Activated effector memory CD4-positive, alpha-beta T cell treated with anti-CD3 and anti-CD28 coated beads, Interleukin-2, amount 50 U/mL, for 16 hours (primary cell): ENCODE results near the gene PLTP.
A peak's percentile ranks its signal among the peaks of the same experiment; 100 is the strongest.

Source experiments
- DNase-seq: peaks from one replicate; pipeline ENCODE4 v3.0.0-alpha.2; 2020

The PLTP gene

DNA sequence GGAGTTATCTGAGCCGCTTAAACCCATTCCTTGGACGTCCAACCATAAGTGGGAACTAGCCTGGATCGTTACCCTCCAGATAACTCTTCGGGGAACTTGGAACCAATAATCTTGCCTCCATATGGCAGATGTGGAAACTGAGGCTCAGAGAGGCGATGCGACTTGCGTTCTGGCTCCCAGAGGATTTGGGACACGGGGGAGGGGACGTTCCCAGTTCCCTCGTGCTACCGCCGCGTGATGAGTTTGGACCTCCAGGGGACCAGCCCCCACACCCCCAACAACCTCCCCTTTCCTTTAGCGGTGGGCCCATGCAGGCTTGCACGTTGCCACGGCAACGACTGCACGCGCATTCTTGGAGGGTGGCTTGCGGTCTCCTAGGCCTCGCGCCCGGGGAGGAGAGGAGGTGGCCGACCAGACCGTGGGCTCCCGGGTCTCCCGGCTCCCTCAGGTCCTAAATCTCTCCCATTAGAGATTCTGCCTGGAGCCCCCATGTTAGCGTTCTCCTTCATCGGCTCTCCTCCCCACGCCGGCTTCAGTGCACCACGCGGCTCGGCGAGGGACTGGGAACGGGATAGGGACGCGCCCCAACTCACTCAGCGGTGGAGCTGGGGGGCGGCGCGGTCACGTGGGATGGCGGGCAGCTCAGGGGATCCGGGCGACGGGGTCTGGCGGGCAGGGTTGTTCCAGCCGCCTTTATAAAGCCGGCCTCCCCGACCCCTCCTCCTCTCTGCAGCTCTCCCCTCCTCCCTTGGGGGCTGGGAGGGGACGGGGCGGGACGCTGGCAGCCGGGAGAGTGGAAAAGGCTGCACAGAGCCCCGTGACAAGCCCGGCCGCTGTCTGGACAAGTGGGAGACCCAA, at the start of gene PLTP:
PLTP (minus strand) TSS at position 670 of the 858 bp plus-strand sequence. CDS start 703 bp downstream, outside the sequence.
- peak; percentile 71 for DNase-seq

GRCh38 chr20:45959956-45960630, 48.1 kb upstream of the PLTP start:
- no peak for DNase-seq

- DNase-seq = no peak
Observed at GRCh38 chr20:45959126-45959525, 47.2 kb upstream of the PLTP start.

GRCh38 chr20:45958593-45958992, 46.6 kb upstream of the PLTP start:
- no peak for DNase-seq

DNA sequence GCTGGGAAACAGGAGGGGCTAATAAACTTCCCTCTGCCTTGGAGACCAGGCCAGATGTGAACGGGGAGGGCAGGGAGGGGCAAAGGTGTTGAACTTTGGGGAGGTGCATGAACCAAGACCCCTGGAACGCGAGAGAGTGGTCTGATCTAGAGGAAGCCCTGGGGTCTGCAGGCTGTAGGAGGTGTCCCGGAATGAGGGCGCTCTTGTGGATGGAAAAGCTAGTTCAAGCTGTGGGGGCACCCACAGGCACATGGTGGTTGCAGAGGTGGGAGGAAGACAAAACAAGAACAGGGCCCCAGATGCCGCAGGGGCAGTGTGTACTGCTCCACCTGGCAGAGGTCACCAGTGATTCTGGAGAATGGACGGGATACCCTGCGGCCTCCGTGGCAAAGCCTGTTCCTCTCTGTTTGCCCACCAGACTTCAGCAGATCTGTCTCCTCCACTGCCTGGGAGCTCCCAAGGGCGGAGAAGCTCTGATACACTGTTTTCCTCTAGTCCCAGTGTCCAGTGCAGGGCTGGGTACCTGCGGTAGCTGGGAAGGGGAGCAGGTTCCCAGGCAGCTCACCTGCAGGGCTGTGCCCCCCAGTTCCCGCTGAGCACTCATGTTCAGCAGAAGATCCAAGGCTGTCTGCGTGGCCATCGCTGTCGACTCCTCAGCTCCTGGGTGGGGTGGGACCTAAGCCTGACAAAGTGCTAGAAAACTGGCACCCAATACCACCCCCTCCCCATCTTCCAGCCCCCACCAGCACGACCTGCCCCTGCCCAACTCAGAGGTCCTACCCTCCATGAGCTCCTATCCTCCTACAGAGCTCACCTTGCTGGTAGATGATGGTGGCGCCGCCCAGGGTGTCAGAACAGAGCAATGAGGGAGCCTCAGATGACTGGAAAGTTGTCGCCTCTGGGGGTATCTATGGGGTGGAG, 45.3 kb upstream of the PLTP start:
- DNase-seq = peak; percentile 55

DNA sequence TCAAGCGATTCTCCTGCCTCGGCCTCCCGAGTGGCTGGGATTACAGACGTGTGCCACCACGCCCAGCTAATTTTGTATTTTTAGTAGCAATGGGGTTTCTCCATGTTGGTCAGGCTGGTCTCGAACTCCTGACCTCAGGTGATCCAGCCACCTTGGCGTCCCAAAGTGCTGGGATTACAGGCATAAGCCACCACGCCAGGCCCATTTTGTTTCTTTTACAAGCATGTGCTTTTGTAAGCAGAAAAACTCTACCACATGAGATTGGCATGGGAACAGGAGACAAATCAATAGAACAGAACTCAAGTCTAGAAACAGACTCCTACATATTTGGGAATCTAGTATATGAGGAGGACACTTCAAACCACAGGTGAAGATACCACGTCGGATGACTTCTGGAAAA, 44.4 kb upstream of the PLTP start:
- peak; percentile 24 for DNase-seq

GRCh38 chr20:45953672-45954071, 41.7 kb upstream of the PLTP start:
- DNase-seq = no peak

- DNase-seq = no peak
Observed at GRCh38 chr20:45952861-45953260, 40.9 kb upstream of the PLTP start.

DNA sequence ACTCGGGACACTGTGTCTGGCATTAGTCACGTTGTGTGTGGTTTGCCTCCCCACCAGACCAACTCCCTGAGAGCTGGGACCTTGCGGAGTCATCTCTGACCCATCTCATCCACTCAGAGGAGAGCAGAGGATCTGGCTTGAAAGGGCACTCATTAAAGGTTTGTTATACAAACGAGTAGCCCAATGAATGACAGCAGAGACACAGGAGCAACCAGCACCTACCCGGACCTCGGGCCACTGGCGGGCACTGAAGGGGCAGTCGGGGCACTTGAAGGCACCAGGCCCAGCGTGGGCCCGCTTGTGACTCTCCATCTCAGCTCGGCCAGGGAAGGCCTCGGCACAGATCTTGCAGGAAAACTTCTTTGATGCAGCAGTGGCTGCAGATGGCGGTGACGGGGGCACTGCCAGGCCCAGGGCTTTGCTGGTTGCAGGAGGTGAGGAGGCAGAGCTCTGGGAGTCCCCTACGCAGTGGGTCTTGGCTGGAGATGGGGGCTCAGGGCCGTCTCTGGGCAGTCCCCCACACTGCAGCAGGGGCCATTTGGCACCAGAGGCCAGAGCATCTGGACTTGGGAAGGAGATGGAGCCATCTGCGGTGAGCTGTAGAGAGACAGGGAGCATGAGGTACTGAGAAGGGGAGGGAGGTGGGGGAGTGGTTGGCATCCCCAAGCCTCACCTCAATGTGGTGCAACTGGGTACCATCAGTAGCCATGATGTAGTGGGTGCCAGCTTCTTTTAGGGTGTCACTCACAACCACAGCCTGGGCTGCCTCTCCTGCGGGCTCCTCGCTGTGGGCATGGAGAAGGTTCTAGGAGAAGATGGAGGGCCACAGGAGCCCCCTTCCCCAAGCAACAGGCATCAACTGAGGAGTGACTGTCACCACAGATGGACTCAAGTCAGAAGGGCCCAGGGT, 40.2 kb upstream of the PLTP start:
- no peak for DNase-seq

GRCh38 chr20:45950330-45950646, 38.3 kb upstream of the PLTP start:
- peak; percentile 59 for DNase-seq

DNA sequence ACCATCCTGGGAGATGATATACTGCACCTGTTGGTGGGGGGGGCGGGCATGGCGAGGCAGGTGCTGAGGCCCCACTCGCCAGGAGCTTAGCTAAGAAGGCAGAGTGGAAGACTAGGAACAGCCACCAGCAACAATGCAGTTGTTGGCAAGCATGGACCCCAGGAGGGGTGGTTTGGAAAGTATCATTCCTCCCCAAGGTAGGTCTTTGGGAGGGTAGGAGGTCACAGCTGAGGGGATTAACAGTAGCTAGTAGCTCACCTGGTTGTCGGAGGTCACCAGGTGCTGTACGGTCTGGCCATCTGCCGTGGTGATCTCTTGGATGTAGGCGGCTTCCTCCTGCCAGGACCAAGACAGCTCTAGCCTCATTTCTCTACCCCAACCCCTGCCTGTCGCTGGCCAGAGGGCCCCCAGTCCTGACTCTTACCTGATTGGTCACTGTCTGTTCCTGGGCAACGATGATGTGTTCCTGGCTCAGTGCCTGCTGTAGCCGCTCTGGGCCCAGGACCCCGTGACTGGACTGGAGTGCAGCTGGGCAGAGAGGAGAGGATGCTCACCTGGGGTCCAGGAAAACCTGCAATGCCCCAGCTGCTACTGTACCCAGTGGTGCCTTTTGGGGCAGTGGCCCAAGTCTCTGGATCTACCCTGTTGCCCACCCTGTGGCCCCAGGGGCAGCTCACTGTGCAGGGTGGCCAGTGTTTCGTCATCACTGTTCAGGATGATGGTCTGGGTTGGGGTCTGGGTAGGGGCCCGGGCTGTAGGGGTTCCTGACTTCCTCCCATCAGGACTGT, 37.8 kb upstream of the PLTP start:
- DNase-seq = peak; percentile 62

- peak; percentile 59 for DNase-seq
Observed at GRCh38 chr20:45948742-45949541, 37.0 kb upstream of the PLTP start.

GRCh38 chr20:45948261-45948733, 36.3 kb upstream of the PLTP start:
- no peak for DNase-seq

DNA sequence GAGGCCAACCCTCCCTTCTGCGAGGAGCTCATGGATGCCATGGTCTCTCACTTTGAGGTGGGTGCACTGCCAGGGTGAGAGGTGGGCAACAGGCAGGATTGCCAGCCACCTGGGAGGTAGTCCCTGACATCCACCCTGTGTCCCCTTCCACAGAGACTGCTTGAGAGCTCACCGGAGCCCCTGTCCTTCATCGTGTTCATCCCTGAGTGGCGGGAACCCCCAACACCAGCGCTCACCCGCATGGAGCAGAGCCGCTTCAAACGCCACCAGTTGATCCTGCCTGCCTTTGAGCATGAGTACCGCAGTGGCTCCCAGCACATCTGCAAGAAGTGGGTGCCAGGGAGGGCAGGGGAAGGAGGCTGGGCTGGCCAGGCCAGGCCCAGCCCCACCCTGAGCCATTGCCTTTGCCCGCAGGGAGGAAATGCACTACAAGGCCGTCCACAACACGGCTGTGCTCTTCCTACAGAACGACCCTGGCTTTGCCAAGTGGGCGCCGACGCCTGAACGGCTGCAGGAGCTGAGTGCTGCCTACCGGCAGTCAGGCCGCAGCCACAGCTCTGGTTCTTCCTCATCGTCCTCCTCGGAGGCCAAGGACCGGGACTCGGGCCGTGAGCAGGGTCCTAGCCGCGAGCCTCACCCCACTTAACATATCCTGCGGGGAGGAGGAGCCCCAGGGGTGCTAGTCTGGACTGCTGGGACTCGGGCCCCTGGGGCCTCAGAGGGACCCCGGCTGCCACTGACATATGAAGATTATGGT, 35.3 kb upstream of the PLTP start:
- peak; percentile 60 for DNase-seq

DNA sequence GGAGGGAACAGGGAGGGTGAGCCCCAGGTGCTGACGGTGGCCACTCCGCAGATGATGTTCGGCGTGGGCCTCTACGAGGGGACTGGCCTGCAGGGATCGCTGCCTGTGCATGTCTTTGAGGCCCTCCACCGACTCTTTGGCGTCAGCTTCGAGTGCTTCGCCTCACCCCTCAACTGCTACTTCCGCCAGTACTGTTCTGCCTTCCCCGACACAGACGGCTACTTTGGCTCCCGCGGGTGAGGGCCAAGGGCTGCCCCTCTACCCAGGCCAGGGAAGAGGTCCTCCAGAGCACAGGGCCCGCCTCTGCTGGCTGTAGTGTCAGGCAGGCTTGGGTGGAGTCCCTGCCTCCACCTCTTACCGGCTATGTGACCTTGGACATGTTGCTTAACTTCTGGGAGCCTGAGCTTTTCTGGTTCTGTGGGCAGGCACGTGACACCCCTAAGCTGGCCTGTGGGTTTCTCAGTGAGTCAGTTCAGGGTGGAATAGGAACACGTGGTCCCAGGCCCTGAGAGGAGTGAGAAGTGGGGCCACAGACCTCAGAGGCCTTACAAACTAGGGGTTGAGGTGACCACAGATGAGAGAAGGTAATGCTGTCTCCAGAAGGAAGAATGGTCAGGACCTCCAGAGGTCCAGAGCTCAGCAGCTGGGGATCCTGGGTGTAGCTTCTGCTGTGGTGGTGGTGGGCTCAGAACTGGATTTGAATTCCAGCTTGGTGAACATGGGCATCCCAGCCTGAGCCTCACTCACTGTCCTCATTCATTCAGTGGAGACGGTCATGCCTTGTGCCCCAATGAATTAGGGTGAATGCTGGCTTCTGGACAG, 34.4 kb upstream of the PLTP start:
- peak; percentile 74 for DNase-seq

GRCh38 chr20:45945678-45946148, 33.8 kb upstream of the PLTP start:
- peak; percentile 60 for DNase-seq

- no peak for DNase-seq
Observed at GRCh38 chr20:45944965-45945677, 33.2 kb upstream of the PLTP start.
